GM10266 (cell line): ENCODE results near the gene IGF1.
"Not testable (repeated sequence)": the region's sequence is repeated elsewhere in the genome, so short reads cannot be mapped to it uniquely, and the experiment has no call there.

ENCODE experiments used
- DNase-seq: peaks from one replicate; pipeline ENCODE4 v3.0.0; 2012; ENCODE audit errors: extremely low spot score
- CTCF ChIP-seq: IDR thresholded peaks from 2 replicates; pipeline ENCODE4 v1.5.1; 2012; ENCODE audit warnings: mild to moderate bottlenecking, low read depth; ENCODE audit not compliant: control insufficient read depth, insufficient read depth; ENCODE audit errors: missing control alignments

The IGF1 gene

GRCh38 chr12:102372087-102372486 is 108.3 kb downstream of the IGF1 start:
- no peak for TF ChIP-seq CTCF
- DNase-seq, result no peak

GRCh38 chr12:102371165-102371564 is 109.2 kb downstream of the IGF1 start:
- DNase-seq, result no peak

GRCh38 chr12:102369876-102370275 is 110.5 kb downstream of the IGF1 start:
- TF ChIP-seq CTCF, result no peak
- DNase-seq, result no peak

More at GRCh38 chr12:102371165-102371564, 109.2 kb downstream of the IGF1 start:
- TF ChIP-seq CTCF, result no peak

GRCh38 chr12:102365365-102365764 is 115.0 kb downstream of the IGF1 start:
- no peak for DNase-seq
- no peak for TF ChIP-seq CTCF

- no peak for TF ChIP-seq CTCF
- no peak for DNase-seq
Observed at GRCh38 chr12:102364709-102365108, 115.7 kb downstream of the IGF1 start.

- DNase-seq, result no peak
- TF ChIP-seq CTCF, result no peak
Observed at GRCh38 chr12:102356690-102357089, 123.7 kb downstream of the IGF1 start.

GRCh38 chr12:102354281-102354680 is 126.1 kb downstream of the IGF1 start:
- not testable (repeated sequence) for DNase-seq

- no peak for DNase-seq
- no peak for TF ChIP-seq CTCF
Observed at GRCh38 chr12:102351322-102351721, 129.0 kb downstream of the IGF1 start.
